GM12878 (cell line): ENCODE results near the gene GBGT1. TPM values are rescaled to one million over a fixed set of nuclear protein-coding genes. Genes with fewer than 3 reads are reported as not detected.

Experiments used
- ATAC-seq: fragments of 200-7000 bp; cut with Tn5 transposase; 3 replicates; pipeline ENCODE4 v1.9.1; 2020; ENCODE audit warnings: mild to moderate bottlenecking, moderate library complexity
- BruUV-seq: library from RNA; stranded (reverse); fragments of 400-500 nt; replicated peaks from 2 replicates; lab custom pipeline; 2021; lab: Mats Ljungman, UMichigan
- CTCF ChIA-PET: fragments of 300-600 bp; sonication (Branson Sonifier 250); formaldehyde crosslinking; extraction: SDS; loops from one replicate; lab custom pipeline; 2021; ENCODE audit warnings: inconsistent platforms; lab: Yijun Ruan, JAX
- POLR2A ChIA-PET: fragments of 350-600 bp; formaldehyde crosslinking; extraction: SDS; loops from one replicate; lab custom pipeline; 2021; ENCODE audit warnings: inconsistent platforms; lab: Charles Lee
- RAD21 ChIA-PET: fragments of 300-600 bp; sonication (Branson Sonifier 250); formaldehyde crosslinking; loops from one replicate; lab custom pipeline; 2023; ENCODE audit warnings: antibody characterized with exemption; ENCODE audit not compliant: unreplicated experiment; lab: Charles Lee
- SMC1A ChIA-PET: fragments of 300-600 bp; sonication (Branson Sonifier 250); formaldehyde crosslinking; loops from one replicate; lab custom pipeline; 2023; ENCODE audit not compliant: unreplicated experiment, uncharacterized antibody; lab: Charles Lee
- DNase-seq: peaks from one replicate; pipeline ENCODE4 v3.0.0-alpha.2; 2011; ENCODE audit warnings: low read depth, low spot score
- FAIRE-seq: peaks from 3 replicates; lab custom pipeline; 2011; peaks lifted over from hg19 to GRCh38; lab: Jason Lieb, UNC
- H2AFZ ChIP-seq: 2 replicates; pipeline ENCODE4 v1.6.0; 2011; ENCODE audit warnings: low read depth, low read length, control low read depth; ENCODE audit not compliant: control insufficient read depth
- H3K27ac ChIP-seq: 2 replicates; pipeline ENCODE4 v1.5.1; 2011; ENCODE audit warnings: control low read depth; ENCODE audit not compliant: control insufficient read depth, insufficient read depth
- H3K27me3 ChIP-seq, 2 experiments: replicated peaks in 1 of 2; 2 replicates each; pipeline versions ENCODE4 v1.6.0 to v1.6.1; 2011; ENCODE audit warnings: low read length in 1 of 2; ENCODE audit not compliant: control insufficient read depth in 2 of 2, insufficient read depth in 2 of 2
- H3K36me3 ChIP-seq, 2 experiments: 2 replicates each; pipeline ENCODE4 v1.5.1; 2011; ENCODE audit warnings: low read length in 1 of 2; ENCODE audit not compliant: control insufficient read depth in 2 of 2, insufficient read depth in 2 of 2
- H3K4me1 ChIP-seq: 2 replicates; pipeline ENCODE4 v1.6.1; 2011; ENCODE audit warnings: mild to moderate bottlenecking, low read length, moderate library complexity, mixed read lengths; ENCODE audit not compliant: control insufficient read depth, insufficient read depth
- H3K4me2 ChIP-seq: 2 replicates; pipeline ENCODE4 v1.6.0; 2011; ENCODE audit warnings: control low read depth; ENCODE audit not compliant: control insufficient read depth, insufficient read depth
- H3K4me3 ChIP-seq: fragments of 200-600 bp; sonication (generic); 2 replicates; pipeline ENCODE4 v1.5.1; 2016
- H3K79me2 ChIP-seq: 2 replicates; pipeline ENCODE4 v1.6.0; 2011; ENCODE audit warnings: low read length; ENCODE audit not compliant: control insufficient read depth, insufficient read depth
- H3K9ac ChIP-seq: 2 replicates; pipeline ENCODE4 v1.8.0; 2011; ENCODE audit warnings: low read length, control low read depth, mixed read lengths; ENCODE audit not compliant: control insufficient read depth, insufficient read depth
- H3K9me3 ChIP-seq: replicated peaks from 3 replicates; pipeline ENCODE4 v1.5.1; 2011; ENCODE audit warnings: mild to moderate bottlenecking, low read length; ENCODE audit not compliant: control insufficient read depth, insufficient read depth
- H4K20me1 ChIP-seq: 2 replicates; pipeline ENCODE4 v1.6.0; 2011; ENCODE audit not compliant: control insufficient read depth, insufficient read depth
- EED ChIP-seq: sonication (generic); IDR thresholded peaks from 2 replicates; pipeline ENCODE4 v1.6.1; 2016; ENCODE audit warnings: antibody characterized with exemption, low read depth
- ELK1 ChIP-seq: IDR thresholded peaks from 2 replicates; pipeline ENCODE4 v1.6.1; 2012; ENCODE audit warnings: low read depth, low read length, improper control_type of control experiment
- FOXM1 ChIP-seq: IDR thresholded peaks from 2 replicates; pipeline ENCODE4 v1.6.1; 2012; ENCODE audit warnings: low read depth, mild to moderate bottlenecking, inconsistent platforms, low read length, moderate library complexity
- HCFC1 ChIP-seq: fragments of 150-350 bp; IDR thresholded peaks from 2 replicates; pipeline ENCODE4 v1.6.1; 2014; ENCODE audit warnings: low read length
- MEF2B ChIP-seq: fragments of 450-650 bp; IDR thresholded peaks from 2 replicates; pipeline ENCODE4 v1.6.1; 2018; ENCODE audit warnings: mild to moderate bottlenecking, moderate library complexity; ENCODE audit not compliant: partially characterized antibody, poor library complexity, severe bottlenecking
- PKNOX1 ChIP-seq: fragments of 450-650 bp; IDR thresholded peaks from 2 replicates; pipeline ENCODE4 v1.6.1; 2016; ENCODE audit warnings: mild to moderate bottlenecking
- RFX5 ChIP-seq: IDR thresholded peaks from 2 replicates; pipeline ENCODE4 v1.6.1; 2011; ENCODE audit warnings: low read depth, low read length, improper control_type of control experiment
- SMAD5 ChIP-seq: IDR thresholded peaks from 2 replicates; pipeline ENCODE4 v1.6.1; 2016; ENCODE audit warnings: antibody characterized with exemption, low read depth
- SPI1 ChIP-seq: IDR thresholded peaks from 2 replicates; pipeline ENCODE4 v1.6.1; 2011; ENCODE audit warnings: low read depth, mild to moderate bottlenecking, low read length, moderate library complexity, borderline replicate concordance; ENCODE audit not compliant: insufficient read depth
- ZNF622 ChIP-seq: fragments of 450-650 bp; IDR thresholded peaks from 2 replicates; pipeline ENCODE4 v1.6.1; 2017; ENCODE audit warnings: mild to moderate bottlenecking, inconsistent platforms
- ZNF687 ChIP-seq: fragments of 450-650 bp; IDR thresholded peaks from 2 replicates; pipeline ENCODE4 v1.6.1; 2017; ENCODE audit warnings: mild to moderate bottlenecking, moderate library complexity
- WGBS: methylation state at CpG from one replicate; pipeline ENCODE4 v1.1.6; 2016; ENCODE audit warnings: low lambda C conversion rate; ENCODE audit not compliant: insufficient replicate concordance, insufficient coverage; ENCODE audit errors: missing lambda C conversion rate; 5-methylcytosine and 5-hydroxymethylcytosine counted together
- in situ Hi-C: fragments of 300-500 bp; cut with MboI; formaldehyde crosslinking; loops from 9 replicates; pipeline ENCODE4 v1.14.3; 2018; ENCODE audit warnings: mixed read lengths
- intact Hi-C: fragments of 100-400 bp; cut with micrococcal nuclease; formaldehyde crosslinking; loops from one replicate; pipeline ENCODE4 v1.14.2; 2022; ENCODE audit not compliant: unreplicated experiment
- polyA plus RNA-seq, 11 experiments: library from polyadenylated mRNA; depleted of rRNA in 4 of 11; unstranded in 6 of 11; stranded (reverse) in 5 of 11; fragments of >200 nt; fragmentation: Nextera tagmentation in 4 of 11; fragmentation: Illumina TruSeq in 1 of 11; extraction: Ambion mirVana in 4 of 11; extraction: Trizol in 1 of 11; gene quantifications; 1 replicate in 1 of 11; 2 replicates in 10 of 11; pipeline versions ENCODE4 v1.2.1 to v1.2.3, GENCODE V29; 2011 to 2016; ENCODE audit warnings: inconsistent platforms in 2 of 11, missing spikeins in 2 of 11, low read depth in 1 of 11
- total RNA-seq, 4 experiments: library from RNA; depleted of rRNA in 3 of 4; stranded (reverse); fragments of >200 nt in 3 of 4; fragmentation: Illumina TruSeq in 1 of 4; extraction: Trizol in 1 of 4; gene quantifications; 2 replicates each; pipeline versions ENCODE4 v1.2.1 to v1.2.3, GENCODE V29; 2013 to 2021

Gene GBGT1
- total and polyA plus RNA-seq, 10 of the 15 experiments (the other 5 are each of a cell fraction or from before 2014, with no cell fraction given), result 0.08 to 1.9 (median 0.49) TPM

- TF ChIP-seq ZNF687 (no peak), SPI1 (no peak), SMAD5 (no peak), EED (no peak)
- TF ChIP-seq, all 136 proteins: peak for 0
Measured at GRCh38 chr9:133105461-133105770, 58.3 kb downstream of the GBGT1 start (continued).

- TF ChIP-seq PKNOX1 (no peak), ZNF622 (no peak), HCFC1 (no peak), MEF2B (no peak), FOXM1 (no peak), ELK1 (no peak), RFX5 (no peak)
- Histone ChIP-seq H3K9me3 (no peaks in the 10 kb centered on the region), H3K4me1 (no peaks in the 10 kb centered on the region), H3K36me3 (peaks cover 22 to 46% of the 10 kb centered on the region in 2 experiments), H4K20me1 (no peaks in the 10 kb centered on the region), H3K4me2 (no peak overlapping the region), H3K79me2 (no peaks in the 10 kb centered on the region), H3K27me3 (no peaks in the 10 kb centered on the region), H2AFZ (no peak overlapping the region), H3K9ac (no peak overlapping the region), H3K27ac (no peak overlapping the region), H3K4me3 (no peak overlapping the region)
- ATAC-seq, result no peak
- intact Hi-C loops, result no loop called here
- ChIA-PET CTCF (interaction anchor here (0.9 to 22.5 kb wide), 2 partner anchors 10 to 41 kb away, joined by 3 to 401 read pairs; no protein-coding TSS in a partner anchor), SMC1A (interaction anchor here (2.1 kb wide), 1 partner anchor 42 kb away, joined by 8 read pairs; no protein-coding TSS in a partner anchor), POLR2A (no interaction called here), RAD21 (interaction anchor here (3.7 kb wide), 1 partner anchor 39 kb away, joined by 25 read pairs; no protein-coding TSS in a partner anchor)
- BruUV-seq, result no TSS peak
- FAIRE-seq, result no peak
- DNase-seq, result no peak
- in situ Hi-C loops, result loop anchor here (5.0 kb wide), 1 partner anchor 42 kb away; no protein-coding TSS in a partner anchor
- 83% methylated on average over 12 of the region's 15 CpGs for WGBS
Measured at GRCh38 chr9:133104718-133105460, 58.8 kb downstream of the GBGT1 start.
